Midbrain (tissue), 1 donor: ENCODE data around the gene CRY2.
"Not testable (repeated sequence)": the region's sequence is repeated elsewhere in the genome, so short reads cannot be mapped to it uniquely, and the experiment has no call there.

ENCODE experiments used
- DNase-seq: peaks from one replicate; lab custom pipeline; 2025; lab: John Stamatoyannopoulos, UW

CRY2 gene

DNA sequence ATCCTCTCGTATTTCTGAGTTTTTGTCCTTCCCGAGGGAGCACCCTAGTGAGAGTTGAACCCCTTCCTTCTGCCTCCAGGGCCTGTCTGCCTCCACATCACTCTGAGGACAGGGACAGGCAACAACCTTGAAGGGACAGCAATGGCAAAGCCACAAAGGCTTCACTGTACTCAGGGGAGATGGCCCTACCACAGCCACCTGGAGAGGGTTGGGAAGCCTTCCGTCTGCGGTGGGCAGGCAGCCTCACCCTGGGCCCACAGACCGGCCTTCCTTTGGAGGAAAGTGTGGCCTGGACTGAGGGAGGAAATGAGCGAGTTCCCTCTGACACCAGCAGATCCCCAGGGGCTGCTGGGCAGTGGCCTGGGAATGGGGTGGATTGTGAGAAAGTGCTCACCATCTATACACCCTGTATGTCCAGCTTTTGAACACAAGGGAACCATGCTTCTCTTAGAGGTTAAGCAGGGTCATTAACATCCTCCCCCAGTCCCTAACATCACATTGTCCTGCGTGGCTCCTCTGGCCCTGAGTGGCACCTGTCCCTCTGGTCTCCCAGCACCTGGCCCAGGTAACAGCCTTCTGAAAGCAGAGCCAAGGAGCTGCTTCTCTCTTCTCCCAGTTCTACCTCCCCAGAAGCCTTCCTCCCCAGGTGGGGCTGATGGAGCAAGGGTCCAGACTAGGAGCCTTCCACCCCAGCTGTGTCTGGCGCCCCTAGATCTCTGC, 35.5 kb upstream of the CRY2 start:
- no peak for DNase-seq

DNA sequence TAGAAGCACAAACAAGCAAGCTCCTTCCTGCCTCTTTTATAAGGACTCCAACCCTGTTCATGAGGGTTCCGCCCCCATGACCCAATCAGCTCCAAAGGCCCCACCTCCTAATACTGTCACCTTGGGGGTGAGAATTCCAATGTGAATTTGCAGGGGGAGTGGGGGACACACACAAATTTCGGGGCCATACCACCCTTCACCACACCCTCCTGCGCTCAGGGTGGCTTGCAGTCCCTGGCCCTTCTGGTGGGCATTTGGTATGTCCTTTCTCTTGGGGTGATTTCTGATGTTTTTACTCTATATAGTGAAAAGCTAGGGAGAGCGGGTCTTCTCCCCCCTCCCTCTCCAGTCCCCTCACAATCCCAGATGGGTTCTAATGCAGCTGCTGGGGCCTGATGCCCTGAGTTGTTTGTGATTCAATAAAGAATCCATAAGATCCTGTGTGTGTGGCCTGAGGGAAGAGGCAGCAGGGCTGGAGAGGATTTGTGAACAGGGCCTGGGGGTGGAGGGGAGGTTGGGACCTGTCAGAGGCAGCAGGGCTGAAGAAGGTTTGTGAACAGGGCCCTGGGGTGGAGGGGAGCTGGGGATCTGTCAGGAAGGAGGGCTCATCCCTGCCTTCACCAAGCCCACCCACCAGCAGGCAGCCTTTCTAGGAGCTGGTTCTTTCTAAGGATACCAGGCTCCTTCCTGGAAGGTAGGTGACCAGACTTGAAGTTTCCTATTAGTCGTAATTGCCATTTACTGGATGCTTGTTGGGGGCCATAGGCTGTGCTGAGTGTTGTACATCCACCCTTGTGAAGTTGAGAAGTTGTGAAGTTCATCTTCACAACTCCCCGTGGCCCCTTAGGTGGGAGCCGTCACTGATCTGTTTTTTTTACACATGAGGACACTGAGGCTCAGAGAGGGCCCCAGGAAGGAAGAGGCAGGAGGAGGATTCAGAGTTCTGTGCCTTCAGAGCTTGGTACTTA, 34.4 kb upstream of the CRY2 start:
- no peak for DNase-seq

DNA sequence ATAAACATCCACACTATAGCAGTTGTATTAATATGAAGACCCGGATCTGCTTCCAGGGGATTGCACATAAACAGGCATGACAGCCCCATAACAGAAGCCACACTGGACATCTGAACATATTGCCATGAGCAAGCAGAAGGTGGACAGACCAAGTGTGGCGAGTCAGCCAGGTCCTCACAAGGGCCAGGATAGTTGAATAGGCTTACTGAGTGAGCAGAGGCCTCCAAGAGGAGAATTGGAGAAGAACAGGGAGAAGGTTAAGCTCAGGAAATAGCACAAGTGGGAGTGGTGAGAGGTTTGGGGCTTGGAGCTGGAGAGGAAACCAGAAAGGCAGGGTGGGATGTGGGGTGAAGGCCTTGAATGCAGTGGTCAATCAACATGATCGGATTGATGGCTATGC, 31.5 kb upstream of the CRY2 start:
- DNase-seq: no peak

DNA sequence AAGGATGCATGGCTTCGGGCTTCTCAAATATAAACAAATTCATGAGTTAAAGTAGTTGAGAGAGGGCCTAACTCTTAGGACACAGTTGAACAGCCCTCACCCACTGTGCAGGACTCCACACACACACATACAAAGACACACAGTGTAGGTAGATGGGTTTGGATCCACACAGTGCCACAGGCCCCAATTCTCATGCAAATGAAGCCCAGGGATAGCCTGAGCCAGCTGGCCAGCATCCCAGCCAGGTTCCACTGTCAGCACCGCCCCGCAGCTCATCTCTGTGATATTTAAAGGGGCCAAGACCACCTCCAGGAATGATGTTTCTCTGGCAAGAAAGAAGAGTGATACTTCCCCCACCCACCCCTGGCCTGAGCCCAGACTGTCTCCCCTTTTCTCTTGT, 30.7 kb upstream of the CRY2 start:
- DNase-seq: no peak

DNA sequence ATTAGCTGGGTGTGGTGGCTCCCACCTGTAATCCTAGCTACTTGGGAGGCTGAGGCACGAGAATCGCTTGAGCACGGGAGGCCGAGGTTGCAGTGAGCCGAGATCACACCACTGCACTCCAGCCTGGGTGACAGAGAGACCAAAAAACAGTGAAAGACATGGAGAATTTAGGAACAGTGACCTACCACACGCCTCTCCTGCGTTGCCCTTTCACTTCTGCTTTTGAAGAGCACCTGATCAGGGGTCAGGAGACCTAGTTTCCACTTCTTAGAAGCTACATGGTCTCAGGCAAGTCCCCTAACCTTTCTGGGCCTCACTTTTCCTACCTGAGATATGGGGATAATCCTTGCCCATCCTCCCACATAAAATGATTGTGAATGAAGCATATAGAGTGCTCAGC, 30.1 kb upstream of the CRY2 start:
- no peak for DNase-seq

DNA sequence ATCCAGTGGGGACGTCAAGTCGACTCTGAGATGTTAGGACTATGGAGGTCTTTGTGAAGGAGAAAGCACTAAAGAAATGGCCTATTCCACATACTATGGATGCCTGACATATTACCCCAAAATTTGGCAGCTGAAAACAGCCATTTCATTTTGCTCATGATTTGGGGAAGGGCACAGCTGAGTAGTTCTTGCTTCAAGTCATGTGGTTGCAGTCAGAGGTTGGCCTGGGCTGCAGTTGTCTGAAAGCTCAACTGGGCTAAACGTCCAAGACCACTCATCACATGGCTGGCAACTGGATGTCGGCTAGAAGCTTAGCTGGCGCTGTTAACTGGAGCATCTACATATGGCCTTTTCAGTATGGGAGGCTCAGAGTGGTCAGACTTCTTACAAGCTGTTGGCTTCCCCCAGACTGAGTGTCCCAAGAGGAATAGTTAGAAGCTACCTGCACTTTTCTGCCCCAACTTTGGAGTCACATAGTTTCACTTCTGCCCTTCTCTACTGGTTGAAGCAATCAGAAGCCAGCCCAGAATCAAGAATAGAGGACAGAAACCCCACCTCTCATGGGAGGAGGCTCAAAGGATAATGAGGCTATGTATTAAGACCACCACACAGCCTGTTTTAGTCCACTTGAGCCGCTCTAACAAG, 28.2 kb upstream of the CRY2 start:
- no peak for DNase-seq

DNA sequence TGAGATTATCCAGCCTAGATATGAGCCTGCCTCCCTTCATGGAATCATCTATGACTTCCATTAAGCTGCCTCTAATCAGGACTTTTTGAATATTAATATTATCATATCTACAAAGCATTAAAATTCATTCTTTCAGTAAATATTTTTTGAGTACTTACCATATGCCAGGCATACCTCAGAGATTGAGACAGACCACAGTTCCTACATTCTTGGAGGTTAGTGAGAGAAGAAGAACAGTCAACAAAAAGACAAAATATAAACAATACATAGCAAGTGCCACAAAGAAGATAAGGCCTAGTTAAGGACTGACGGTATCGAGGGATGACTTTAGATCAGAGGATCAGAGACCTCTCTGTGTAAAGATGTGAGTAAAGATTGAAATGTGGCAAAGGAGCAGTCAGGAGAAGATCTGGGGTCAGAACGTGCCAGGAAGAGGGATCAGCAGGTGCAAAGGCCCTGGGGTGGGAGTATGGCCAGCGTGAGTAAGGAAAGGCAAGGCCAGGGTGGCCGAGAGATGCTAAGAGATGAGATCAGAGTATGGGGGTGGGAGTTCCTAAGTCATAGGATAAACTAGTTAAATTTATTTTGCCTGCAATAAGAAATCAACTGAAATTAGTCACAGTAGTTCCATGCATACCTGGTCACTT, 26.9 kb upstream of the CRY2 start:
- no peak for DNase-seq

DNA sequence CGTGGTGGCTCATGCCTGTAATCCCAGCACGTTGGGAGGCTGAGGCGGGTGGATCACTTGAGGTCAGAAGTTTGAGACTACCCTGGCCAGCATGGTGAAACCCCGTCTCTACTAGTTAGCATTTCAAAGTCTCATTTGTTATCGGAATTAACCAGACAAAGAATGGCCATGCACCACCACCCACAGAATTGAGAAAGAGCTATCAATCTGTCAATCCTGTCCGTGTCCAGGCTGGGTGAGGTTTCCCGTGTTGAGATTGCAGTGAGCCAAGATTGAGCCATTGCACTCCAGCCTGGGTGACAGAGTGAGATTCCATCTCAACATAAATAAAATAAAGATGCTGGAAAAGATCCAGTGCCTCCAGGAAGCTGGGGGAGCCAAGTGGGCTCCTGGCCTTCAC, 20.8 kb upstream of the CRY2 start:
- not testable (repeated sequence) for DNase-seq

DNA sequence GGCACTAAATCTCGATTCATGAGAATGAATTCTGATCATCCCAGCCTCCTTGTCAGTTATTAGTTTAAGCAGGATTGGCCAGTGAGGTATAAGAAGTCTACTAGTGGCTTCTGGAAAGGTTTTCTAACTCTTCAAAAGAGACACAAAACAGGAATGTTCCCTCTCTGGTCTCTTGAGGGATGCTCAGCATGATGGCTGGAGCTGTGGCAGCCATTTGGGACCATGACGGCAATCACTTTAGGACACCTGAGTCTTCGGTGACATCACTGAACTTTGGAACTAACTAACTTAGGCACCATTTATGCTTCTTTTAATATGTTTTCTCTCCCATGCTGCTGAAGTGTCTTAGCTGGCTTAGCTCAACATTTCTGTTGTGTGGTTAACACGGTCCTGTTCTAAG, 20.2 kb upstream of the CRY2 start:
- no peak for DNase-seq

DNA sequence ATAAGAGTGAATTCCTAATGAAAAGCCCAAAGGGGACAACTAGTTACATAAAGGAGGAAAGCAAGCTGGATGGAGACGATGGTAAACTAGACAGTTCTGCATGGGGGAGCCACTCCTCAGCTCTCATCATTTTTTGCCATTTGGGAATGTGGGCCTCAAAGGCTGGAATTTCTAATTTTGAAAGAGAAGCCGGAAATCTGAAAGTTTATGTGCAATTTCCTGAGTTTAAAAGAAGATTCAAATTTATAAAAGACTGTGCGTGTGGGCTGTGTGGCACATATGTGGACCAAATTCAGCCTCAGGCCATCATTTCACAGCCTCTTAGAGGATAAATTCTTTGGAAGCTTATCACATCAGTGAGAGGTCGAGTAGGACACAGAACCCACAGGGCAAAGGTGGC, 18.3 kb upstream of the CRY2 start:
- no peak for DNase-seq

DNA sequence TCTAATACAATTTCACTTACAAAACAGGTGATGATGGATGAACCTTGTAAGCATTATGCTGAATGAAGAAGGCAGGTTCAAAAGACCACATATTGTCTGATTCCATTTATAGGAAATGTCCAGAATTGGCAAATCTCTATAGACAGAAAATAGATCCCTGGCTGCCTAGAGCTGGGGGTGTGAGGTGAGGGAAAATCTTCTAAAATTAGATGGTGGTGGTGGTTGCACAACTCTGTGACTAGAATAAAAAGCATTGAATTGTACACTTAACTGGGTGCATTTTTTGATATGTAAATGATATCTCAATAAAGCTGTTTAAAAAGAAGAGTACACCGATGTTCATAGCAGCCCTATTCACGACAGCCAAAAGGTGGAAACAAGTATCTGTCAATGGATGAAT, 16.7 kb upstream of the CRY2 start:
- DNase-seq: no peak

DNA sequence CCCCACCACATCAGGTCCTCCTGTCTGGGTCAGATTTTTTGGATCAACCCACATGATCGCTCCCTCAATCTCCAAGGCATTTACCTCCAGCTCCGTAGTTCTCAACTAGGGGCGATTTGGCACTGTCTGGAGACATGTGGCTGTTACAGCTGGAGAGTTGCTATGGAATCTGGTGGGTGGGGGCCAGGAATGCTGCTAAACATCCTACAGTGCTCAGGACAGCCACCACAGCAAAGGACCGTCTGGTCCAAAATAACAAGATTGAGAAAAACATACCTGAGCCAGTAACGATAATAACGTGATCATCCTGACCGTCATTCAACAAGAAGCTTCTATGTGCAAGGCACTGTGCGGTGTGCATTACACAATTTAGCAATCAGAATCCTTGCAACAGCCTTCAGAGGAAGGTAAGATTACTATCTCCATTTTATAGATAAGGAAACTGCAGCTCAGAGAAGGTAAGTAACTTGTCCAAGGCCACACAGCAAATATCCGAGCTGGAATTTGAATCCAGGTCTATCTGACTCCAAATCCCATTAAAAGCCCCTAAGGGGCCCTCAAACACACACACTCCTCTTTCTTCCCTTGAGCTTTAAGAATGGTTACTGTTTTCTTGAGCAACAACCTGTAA, 14.3 kb upstream of the CRY2 start:
- no peak for DNase-seq

DNA sequence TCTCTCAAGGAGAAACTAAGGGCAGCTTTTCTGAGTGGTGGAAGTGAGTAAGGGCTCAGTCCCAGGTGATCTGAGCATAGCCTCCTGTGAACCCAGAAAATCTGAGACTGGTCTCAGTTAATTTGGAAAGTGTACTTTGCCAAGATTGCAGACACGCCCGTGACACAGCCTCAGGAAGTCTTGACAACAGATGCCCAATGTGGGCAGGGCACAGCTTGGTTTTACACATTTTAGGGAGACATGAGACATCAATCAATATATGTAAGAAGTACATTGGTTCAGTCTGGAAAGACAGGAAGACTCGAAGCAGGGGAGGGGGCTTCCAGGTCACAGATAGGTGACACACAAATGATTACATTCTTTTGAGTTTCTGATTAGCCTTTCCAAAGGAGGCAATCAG, 13.5 kb upstream of the CRY2 start:
- no peak for DNase-seq

DNA sequence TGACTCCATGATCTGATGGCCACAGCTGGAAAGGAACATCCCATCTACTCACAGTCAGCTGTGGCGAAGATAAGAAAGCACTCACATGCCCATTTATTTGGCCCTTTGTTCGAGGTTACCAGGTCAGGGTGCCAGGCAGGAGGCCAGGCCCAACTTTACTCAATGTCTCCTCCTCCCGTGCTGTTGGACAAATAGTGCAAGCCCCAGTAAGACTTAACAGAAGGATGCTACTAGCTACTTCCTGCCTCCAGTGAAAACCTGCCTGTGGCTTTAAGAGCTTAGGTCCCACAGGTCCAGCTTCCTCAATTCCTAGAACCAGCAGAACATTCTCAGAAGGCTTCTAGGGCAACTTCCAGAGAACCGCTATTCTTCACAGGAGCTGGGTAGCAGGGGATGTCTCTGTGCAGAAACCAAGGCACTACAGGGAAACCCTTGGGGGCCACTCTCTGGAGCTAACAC, 12.9 kb upstream of the CRY2 start:
- DNase-seq: no peak

DNA sequence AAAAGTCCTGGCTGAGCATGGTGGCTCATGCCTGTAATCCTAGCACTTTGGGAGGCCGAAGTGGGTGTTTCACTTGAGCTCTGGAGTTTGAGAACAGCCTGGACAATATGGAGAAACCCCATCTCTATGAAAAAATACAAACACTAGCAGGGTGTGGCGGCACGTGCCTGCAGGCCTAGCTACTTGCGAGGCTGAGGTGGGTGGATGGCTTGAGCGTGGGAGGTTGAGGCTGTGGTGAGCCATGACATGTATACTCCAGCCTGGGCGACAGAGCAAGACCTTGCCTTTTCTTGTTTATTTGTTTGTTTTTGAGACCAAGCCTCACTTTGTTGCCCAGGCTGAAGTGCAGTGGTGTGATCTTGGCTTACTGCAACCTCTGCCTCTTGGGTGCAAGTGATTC, 8.1 kb upstream of the CRY2 start:
- DNase-seq: no peak

DNA sequence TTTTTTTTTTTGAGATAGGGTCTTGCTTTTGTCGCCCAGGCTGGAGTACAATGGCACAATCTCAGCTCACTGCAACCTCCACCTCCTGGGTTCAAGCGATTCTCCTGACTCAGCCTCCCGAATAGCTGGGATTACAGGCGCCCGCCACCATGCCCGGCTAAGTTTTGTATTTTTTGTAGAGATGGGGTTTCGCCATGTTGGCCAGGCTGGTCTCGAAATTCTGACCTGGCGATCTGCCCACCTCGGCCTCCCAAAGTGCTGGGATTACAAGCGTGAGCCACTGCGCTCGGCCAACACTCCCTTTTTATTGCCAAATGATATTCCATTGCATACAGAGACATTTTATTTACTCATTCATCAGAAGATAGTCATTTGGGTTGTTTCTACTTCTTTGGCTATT, 7.0 kb upstream of the CRY2 start:
- not testable (repeated sequence) for DNase-seq

DNA sequence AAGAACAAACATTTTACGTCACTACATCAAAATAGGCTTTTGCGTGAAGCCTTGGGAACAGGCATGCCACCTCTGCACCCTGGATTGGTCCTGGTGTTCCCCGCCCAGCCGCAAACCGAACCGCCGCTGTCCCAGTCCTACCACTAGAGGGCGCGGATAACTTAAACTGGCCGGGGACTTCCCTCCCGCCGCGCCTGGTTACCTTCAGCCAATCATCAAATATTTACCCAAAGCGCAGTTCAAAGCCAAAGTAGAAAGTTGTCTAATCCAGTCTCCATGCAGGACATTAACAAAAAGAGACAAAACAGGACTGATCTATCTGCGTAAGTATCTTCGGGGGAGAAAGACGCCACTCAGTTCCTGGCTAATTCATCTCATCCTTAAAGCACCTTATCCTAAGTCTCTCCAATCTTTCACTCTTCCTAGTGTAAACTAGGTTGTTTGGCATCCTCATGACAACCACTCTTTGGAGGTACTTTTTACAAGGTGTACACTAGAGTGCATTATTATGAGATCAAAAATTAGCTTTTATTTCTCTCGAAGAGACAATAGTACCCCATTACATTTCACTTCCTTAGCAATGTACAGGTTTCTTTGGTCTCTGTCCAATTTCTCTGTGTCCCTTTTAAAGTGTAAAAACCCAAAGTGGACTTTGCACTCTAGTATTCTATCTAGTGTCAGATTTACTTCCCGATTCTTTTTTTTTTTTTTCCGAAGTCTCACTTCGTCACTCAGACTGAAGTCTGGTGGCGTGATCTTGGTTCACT, 3.9 kb upstream of the CRY2 start:
- DNase-seq: peak; percentile 87

DNA sequence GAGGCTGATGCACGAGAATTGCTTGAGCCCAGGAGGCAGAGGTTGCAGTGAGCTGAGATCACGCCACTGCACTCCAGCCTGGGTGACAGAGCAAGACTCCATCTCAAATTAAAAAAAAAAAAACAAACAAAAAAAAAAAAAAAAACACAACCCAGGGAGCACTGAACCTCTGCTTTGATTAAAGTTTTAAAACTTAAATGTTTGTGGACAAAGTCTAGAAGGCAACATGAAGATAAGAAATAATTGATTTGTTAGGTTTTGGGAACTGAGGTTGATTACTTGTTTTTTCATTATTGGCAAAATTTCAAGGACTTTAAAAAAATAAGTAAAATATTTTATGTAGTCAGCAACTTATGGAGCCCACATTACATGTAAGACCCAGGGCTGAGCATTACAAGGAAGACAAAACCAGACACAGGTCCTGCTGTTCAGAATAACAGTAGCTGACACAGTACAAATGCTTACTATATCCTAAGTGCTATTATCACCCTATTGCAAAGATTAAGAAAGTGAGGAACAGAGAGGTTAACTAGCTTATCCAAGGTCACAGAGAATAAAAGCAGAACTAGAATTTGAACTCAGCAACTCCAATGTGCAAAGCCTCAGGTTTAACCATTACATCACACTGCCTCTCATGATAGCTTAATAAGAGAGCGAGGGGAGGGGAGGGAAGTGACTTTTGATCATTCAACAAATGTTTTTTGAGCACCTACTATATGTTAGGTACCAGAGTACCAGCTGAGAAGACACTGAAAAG, 2.3 kb upstream of the CRY2 start:
- no peak for DNase-seq

DNA sequence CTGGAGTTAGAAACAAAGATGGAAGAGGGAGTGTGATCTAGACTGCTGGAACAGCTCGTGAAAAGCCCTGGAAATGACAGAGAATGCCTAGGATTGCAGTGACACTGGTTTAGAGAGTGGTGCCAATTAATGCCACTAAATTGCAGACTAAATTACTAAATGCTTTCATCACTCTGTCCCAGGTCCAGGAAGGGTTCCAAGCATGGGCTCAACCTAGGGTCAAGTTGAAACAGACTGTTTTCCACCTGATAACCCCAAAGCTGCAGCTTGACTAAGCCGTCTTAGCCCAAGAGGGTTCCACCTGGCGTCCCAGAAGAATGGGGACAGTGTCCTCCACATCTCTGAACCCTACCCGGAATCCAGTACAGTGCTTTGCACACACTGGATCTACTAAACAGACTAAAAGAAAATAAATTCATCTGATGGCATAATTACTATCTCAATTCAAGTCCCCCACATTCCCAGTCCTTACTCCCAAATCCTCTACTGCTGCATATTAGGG, 1.1 kb upstream of the CRY2 start:
- DNase-seq: no peak

DNA sequence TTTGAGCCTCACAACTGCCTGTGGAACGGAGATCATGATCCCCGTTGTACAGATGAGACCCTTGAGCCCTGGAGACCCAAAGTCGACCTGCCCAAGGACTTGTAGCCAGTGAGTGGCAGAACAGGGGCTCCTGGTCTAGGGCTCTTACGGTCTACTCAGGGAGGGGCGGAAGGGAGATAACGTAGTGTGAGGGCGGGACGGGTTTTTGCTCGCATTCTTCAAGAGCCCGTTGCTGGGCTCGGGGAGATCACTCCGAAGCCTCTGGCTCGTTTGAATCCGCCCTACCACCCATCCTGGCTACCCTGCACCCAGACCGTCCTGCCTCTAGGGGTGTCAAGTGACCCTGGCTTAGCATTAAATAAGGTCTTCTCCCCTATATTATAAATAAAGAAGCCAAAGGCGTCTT, 639 bp downstream of the CRY2 start:
- peak; percentile 33 for DNase-seq
